Left hindlimb (tissue), 1 donor: ENCODE measurements around the gene EXOC4.
"Not testable (repeated sequence)": the region's sequence is repeated elsewhere in the genome, so short reads cannot be mapped to it uniquely, and the experiment has no call there.

ENCODE experiments used
- DNase-seq: peaks from one replicate; pipeline ENCODE4 v3.0.0-alpha.2; 2018

The EXOC4 gene

GRCh38 chr7:133906553-133906952 lies 653.7 kb downstream of the EXOC4 start:
- DNase-seq: not testable (repeated sequence)

GRCh38 chr7:133910761-133911160 lies 657.9 kb downstream of the EXOC4 start:
- DNase-seq: no peak

DNA sequence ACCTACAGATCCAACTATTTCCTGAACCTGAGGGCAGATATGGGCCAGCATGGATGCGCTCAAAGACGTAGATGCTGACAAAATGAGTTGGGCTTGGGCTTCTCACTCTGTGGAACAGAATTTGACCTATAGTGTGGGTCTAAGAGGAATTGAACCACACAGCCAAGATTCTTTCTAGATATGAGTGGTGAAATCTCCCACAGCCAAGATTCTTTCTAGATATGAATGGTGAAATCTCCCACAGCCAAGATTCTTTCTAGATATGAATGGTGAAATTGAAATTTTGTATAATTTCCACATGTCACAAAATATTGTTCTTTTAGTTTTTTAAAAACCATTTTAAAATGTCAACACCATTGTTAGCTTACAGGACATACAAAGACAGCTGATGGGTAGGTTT lies 658.8 kb downstream of the EXOC4 start:
- DNase-seq: no peak

GRCh38 chr7:133912916-133913697 lies 660.2 kb downstream of the EXOC4 start:
- no peak for DNase-seq

- no peak for DNase-seq
Measured at GRCh38 chr7:133916621-133917020, 663.7 kb downstream of the EXOC4 start.

- DNase-seq: no peak
Measured at GRCh38 chr7:133919810-133920209, 666.9 kb downstream of the EXOC4 start.

- no peak for DNase-seq
Measured at GRCh38 chr7:133921635-133922182, 668.8 kb downstream of the EXOC4 start.

- DNase-seq: no peak
Measured at GRCh38 chr7:133923974-133924373, 671.1 kb downstream of the EXOC4 start.

DNA sequence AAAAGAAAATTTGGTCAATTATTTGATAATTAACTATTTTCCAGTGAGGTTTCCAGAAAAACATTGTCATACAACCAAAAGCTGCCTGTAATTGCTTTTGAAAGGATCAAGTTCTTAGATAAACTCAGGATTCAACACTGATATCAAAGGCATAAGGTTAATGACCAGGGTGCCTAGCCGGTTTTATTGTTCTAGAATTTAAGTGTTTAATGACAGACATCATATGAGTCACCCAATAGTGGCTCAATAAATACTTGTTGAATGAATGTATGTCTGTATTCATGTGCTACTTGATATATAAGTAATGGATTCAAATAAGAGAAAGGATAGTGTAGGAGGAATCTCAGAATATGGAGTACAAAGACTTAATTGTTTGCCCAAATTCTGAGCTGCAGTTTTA lies 678.2 kb downstream of the EXOC4 start:
- no peak for DNase-seq

GRCh38 chr7:133932591-133932990 lies 679.7 kb downstream of the EXOC4 start:
- DNase-seq: no peak

GRCh38 chr7:133934262-133934976 lies 681.5 kb downstream of the EXOC4 start:
- no peak for DNase-seq

DNA sequence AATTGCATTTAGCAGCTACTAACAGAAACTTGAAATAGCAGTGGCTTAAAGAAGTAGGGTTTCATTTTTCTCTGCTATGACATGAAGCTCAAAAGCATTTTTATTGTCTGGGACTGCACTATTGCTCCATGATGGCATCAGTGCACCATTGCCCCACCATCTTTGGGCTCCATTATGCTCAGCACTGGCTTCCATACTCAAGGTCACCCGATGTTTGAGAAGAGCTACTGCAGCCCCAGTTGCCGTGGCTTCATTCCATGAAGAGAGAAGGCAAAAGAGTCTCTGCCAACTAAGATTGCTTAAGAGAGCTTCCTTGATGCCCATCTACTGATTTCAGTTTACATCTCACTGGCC lies 682.1 kb downstream of the EXOC4 start:
- DNase-seq: no peak

DNA sequence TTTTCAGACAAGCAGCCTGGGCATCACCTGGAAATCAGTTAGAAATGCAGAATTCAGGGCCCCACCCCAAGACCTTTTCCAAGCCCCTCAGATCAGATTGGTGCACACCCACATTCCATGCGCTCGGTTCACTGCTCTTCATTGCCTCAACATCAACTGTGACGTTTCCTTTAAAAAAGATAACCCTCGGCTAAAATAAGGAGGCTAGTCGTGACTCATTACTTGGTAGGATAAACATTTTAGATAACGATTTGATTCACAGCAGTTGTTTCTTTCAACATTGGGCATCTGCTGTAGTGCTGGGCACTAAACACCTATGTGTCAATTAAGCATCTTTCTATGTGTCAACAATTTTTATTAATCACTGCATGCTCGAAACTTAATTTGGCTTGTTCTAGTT lies 683.2 kb downstream of the EXOC4 start:
- no peak for DNase-seq

GRCh38 chr7:133937786-133938185 lies 684.9 kb downstream of the EXOC4 start:
- DNase-seq: no peak

DNA sequence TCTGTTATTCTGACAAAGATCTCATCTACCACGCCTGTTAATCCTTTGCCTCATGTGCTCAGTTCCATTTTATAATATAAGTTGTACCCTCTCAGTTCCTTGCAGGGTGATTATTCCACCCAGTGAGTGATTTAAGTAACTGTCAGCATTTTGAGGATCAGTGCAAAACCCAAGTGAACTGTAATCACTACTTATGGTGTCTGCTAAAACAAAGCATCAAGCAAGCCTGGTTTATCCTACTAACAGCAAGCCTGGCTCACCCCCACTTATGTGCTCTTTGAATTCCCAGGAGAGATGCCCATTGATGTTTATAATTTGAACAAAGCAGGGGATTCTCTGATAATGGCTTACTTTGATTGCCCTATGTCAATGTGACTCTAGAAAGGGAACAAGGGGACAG lies 687.5 kb downstream of the EXOC4 start:
- DNase-seq: no peak

DNA sequence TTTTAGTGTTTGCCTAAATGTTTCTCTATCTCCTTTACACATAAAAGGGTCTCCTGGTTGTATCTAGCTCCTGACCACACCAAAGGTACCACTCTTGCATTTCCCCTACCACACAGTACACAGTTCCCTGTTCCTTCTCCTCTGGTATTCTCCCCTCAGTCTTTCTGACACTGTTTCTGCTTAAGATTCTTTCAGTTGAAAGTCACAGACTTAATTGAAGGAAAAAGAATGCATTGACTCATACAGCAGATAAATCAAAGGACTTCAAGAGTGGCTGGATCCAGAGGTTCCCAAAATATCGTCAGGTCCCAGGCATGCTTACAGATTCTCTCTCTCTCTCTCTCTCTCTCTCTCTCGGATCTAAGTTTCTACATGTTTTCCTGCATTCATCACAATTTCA lies 688.6 kb downstream of the EXOC4 start:
- no peak for DNase-seq

GRCh38 chr7:133945497-133945896 lies 692.6 kb downstream of the EXOC4 start:
- DNase-seq: no peak

GRCh38 chr7:133947458-133948254 lies 694.8 kb downstream of the EXOC4 start:
- DNase-seq: no peak

- no peak for DNase-seq
Measured at GRCh38 chr7:133948588-133948987, 695.7 kb downstream of the EXOC4 start.

- no peak for DNase-seq
Measured at GRCh38 chr7:133950855-133951254, 698.0 kb downstream of the EXOC4 start.

DNA sequence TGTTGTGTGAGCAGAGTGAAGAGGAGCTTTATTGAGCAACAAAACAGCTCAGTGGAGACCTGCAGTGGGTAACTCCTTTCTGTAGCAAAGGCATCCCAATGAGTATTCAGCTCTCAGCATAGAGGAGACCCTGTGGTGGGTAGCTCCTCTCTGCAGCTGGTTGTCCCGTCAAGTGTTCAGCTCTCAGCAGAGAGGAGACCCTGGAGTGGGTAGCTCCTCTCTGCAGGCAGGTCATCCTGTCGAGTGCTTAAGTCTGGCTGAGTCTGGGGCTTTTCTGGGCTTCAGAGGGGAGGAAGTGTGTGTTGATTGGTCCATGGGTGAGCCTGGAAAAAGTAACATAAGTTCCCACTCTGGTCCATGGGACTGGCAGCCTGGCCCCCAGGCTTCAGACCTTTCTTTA lies 702.3 kb downstream of the EXOC4 start:
- no peak for DNase-seq

DNA sequence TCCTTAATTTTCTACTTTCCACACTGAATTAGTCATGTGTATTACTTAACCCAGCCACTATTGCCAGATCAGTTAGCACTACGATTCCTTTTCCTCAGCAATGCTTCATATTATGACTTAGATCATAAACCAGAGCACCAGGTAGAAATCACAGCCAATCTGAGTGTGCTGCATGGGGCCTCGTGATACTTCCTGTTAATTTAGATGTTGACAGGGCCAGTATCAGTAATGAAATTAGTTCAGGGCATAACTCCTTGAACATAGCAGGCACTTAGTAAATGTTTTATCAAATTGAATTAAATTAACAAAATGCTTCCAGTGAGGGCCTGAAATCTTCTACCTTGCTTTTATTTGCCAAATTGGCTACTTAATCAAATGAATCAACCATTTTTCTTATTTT lies 705.0 kb downstream of the EXOC4 start:
- DNase-seq: no peak

DNA sequence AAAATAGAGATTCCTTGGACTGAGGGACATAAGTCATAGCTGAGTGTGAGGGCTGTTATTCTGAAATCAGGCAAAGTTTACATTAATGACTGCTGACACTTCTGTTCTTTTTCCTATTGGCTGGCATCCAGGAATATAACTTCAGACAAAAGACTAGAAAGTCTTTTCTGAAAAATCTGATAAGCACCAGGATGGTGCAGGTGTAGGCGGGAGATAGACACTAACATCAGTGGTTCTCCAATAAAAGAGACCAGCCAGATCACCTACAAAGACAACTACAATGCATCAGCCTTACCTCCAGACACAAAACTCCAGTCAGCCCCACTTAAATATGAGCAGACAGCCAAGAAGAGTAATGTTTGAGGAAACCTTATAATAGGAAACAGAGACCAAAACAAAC lies 705.9 kb downstream of the EXOC4 start:
- no peak for DNase-seq

DNA sequence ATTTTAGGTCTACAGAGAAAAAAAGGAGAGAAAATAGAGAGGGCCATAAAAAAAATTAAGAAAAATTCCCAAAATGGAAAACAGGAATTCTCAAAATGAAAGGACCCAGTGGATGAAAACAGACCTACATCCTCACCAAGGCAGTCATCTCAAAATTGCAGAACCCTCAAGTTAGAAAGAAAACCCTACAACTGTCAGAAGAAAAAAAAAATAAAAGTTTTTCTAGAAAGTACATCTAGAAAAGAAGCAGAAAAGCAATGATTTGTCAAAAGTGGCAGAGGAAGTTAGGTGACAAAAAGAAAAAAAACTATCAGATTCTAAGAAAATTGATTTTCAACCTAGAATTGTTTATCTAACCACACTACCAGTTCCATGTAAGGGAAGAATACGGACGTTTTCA lies 706.6 kb downstream of the EXOC4 start:
- no peak for DNase-seq
